ENCODE results near the gene SMURF2.

SMURF2 gene

DNA sequence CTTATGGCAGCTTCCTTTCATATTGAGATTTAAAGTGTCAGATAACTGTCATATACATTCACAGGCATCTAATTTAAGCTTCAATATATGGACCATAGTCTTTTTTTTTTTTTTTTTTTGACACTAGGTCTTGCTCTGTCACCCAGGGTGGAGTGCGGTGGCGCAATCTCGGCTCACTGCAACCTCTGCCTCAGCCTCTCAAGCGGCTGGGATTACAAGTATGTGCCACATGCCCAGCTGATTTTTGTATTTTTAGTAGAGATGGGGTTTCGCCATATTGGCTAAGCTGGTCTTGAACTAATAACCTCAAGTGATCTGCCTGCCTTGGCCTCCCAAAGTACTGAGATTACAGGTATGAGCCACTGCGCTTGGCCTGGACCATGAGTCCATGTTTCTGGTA is 141.7 kb downstream of the SMURF2 start:
- DNase-seq (ENCODE audit: low read depth in 1 of 2, low spot score in 1 of 2) = no peak
- in situ Hi-C loops (cut with HindIII; ENCODE audit: low pct_unique_long_range_greater_than_20kb, low sequenced_read_pairs) = no loop called here
- TF ChIP-seq JUND (IDR thresholded peaks at IDR 0.05; ENCODE audit: low read depth) = no peak

DNA sequence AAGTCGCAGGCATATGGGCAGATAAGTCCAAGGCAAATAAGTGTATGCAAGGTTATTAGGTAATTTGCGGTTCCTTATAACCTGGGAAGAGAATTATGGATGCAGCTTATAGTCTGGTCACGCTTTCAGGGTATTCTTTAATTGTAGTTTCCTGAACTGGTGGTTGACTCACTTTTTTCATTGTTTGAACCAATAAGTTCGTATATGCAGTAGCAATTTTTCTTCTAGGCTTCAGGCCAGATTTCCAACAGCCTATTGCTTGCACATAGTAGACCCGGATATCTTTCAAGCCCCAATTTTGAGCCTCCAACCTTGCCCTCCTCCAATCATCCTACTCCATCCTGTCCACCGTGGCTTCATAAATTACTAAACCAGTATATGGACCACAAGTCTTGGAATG is 142.5 kb downstream of the SMURF2 start:
- in situ Hi-C loops (cut with HindIII; ENCODE audit: low pct_unique_long_range_greater_than_20kb, low sequenced_read_pairs) = no loop called here
- no peak for TF ChIP-seq JUND (IDR thresholded peaks at IDR 0.05; ENCODE audit: low read depth)

GRCh38 chr17:64515829-64516228 is 146.3 kb downstream of the SMURF2 start:
- in situ Hi-C loops (cut with HindIII; ENCODE audit: low pct_unique_long_range_greater_than_20kb, low sequenced_read_pairs) = no loop called here
- TF ChIP-seq JUND (IDR thresholded peaks at IDR 0.05; ENCODE audit: low read depth) = no peak
- DNase-seq (ENCODE audit: low read depth in 1 of 2, low spot score in 1 of 2) = no peak

More for the DNA sequence above, 142.5 kb downstream of the SMURF2 start:
- DNase-seq (ENCODE audit: low read depth in 1 of 2, low spot score in 1 of 2) = no peak

DNA sequence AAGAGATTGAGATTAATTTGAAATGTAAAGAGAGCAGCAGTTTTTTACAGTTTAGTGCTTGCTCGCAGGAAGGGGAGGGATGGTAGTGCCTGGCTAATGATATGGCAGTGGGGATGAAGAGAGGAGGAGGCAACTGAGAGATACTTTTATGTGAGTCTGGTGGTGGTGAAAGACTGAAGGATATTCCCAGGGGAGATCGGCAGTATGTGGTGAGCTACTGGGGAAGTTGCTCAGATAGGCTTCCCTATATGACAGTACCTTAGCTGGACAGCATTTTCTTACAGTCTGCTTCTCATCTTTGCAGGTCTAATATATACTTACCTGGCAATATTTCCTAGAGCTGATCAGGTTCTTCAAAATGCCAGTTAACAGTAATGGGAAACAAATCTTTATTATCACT is 146.7 kb downstream of the SMURF2 start:
- in situ Hi-C loops (cut with HindIII; ENCODE audit: low pct_unique_long_range_greater_than_20kb, low sequenced_read_pairs) = no loop called here
- no peak for TF ChIP-seq JUND (IDR thresholded peaks at IDR 0.05; ENCODE audit: low read depth)
- no peak for DNase-seq (ENCODE audit: low read depth in 1 of 2, low spot score in 1 of 2)

DNA sequence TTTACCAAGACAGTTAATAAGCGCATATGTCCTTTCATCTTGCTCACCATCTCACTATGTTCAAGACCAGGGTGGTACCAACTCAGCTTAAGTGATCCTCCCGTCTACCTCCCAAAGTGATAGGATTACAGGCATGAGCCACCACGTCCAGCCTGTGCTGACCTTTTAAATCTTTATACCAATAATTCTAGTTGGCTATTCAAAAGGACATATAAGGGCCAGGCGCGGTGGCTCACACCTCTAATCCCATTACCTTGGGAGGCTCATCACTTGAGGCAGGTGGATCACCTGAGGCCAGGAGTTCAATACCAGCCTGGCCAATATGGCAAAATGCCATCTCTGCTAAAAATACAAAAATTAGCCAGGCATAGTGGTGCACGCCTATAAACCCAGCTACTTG is 152.9 kb downstream of the SMURF2 start:
- in situ Hi-C loops (cut with HindIII; ENCODE audit: low pct_unique_long_range_greater_than_20kb, low sequenced_read_pairs) = no loop called here

GRCh38 chr17:64508683-64509082 is 153.4 kb downstream of the SMURF2 start:
- in situ Hi-C loops (cut with HindIII; ENCODE audit: low pct_unique_long_range_greater_than_20kb, low sequenced_read_pairs) = no loop called here
- DNase-seq (ENCODE audit: low read depth in 1 of 2, low spot score in 1 of 2) = no peak
- TF ChIP-seq JUND (IDR thresholded peaks at IDR 0.05; ENCODE audit: low read depth) = no peak

More for the DNA sequence above, 152.9 kb downstream of the SMURF2 start:
- TF ChIP-seq JUND (IDR thresholded peaks at IDR 0.05; ENCODE audit: low read depth) = no peak
- no peak for DNase-seq (ENCODE audit: low read depth in 1 of 2, low spot score in 1 of 2)

GRCh38 chr17:64507413-64507782 is 154.7 kb downstream of the SMURF2 start:
- no peak for TF ChIP-seq JUND (IDR thresholded peaks at IDR 0.05; ENCODE audit: low read depth)
- in situ Hi-C loops (cut with HindIII; ENCODE audit: low pct_unique_long_range_greater_than_20kb, low sequenced_read_pairs) = no loop called here
- DNase-seq (ENCODE audit: low read depth in 1 of 2, low spot score in 1 of 2) = peak; percentile 64 to 86

DNA sequence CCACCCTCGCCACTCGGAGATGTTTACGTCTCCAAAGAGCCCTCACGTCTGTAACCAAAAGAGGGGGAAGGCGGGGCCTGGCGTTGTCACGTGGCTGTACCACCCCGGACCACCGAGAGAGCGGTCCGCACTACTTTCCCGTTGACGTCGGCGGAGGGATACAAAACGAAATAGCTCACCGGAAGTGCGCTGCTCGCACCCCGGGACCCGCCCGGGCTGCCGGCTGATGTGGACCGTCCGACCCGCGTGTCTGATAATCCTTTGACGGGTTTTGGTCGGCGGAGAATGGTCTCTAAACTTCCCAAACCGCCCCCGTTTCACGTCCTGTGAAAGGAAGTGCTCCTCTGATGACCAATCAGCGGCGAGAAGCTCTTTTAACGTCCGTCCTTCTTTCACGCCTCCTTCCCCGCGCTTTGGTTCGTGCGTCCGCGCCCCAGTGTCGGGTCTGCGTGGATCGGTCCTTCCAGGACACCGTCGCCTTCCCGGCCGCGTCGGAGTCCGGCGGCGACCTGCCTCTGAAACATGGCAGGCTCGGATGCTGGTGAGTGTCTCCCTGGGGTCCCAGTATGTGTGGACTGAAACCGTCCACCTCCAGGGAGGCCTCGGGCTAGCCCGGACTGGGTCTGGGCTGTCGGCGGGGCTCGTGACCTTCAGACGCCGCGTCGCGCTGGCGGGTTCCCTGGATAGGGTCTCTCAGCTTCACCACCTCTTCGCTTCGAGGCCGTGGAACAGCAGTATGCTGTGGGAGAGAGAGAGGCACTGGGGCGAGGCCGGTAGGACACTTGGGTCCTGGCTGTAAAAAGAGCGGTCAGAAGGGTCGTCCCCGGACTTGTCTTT is 155.3 kb downstream of the SMURF2 start, which contains the start of gene CEP95:
TSS of gene CEP95 (plus strand) at position 402 of the 837 bp plus-strand sequence. CDS start at position 523, 121 bp downstream.
- in situ Hi-C loops (cut with HindIII; ENCODE audit: low pct_unique_long_range_greater_than_20kb, low sequenced_read_pairs) = no loop called here
- peak; percentile 82 to 98 for DNase-seq (ENCODE audit: low read depth in 1 of 2, low spot score in 1 of 2)
- TF ChIP-seq JUND (IDR thresholded peaks at IDR 0.05; ENCODE audit: low read depth) = no peak

DNA sequence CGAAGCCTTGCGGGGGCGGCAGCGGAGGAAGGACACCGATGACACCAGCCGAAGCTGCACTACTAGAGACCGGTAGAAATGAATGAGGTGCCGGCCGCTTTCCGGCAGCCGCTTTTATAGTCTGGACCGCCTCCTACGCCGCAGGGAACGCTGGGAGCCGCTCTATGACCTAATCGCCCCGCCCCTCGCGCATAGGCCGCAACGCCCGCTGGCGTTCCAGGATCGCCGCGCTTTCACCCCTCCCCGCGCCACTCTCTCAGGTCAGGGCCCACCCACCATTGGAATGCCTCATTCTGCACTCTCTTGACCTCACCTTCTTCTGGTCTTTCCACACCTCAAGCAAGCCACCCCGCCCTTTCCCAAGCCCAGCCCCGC is 155.9 kb downstream of the SMURF2 start, which contains the start of gene DDX5:
TSS of gene DDX5 (minus strand) at position 89 of the 375 bp plus-strand sequence. CDS start 170 bp downstream, outside the sequence.
- in situ Hi-C loops (cut with HindIII; ENCODE audit: low pct_unique_long_range_greater_than_20kb, low sequenced_read_pairs) = no loop called here
- TF ChIP-seq JUND (IDR thresholded peaks at IDR 0.05; ENCODE audit: low read depth) = no peak
- peak; percentile 92 to 100 for DNase-seq (ENCODE audit: low read depth in 1 of 2, low spot score in 1 of 2)

- no peak for TF ChIP-seq JUND (IDR thresholded peaks at IDR 0.05; ENCODE audit: low read depth)
- peak; percentile 78 to 96 for DNase-seq (ENCODE audit: low read depth in 1 of 2, low spot score in 1 of 2)
- in situ Hi-C loops (cut with HindIII; ENCODE audit: low pct_unique_long_range_greater_than_20kb, low sequenced_read_pairs) = no loop called here
Measured at GRCh38 chr17:64505340-64506200, 156.5 kb downstream of the SMURF2 start.

GRCh38 chr17:64504769-64505339 is 157.3 kb downstream of the SMURF2 start:
- DNase-seq (ENCODE audit: low read depth in 1 of 2, low spot score in 1 of 2) = no peak
- TF ChIP-seq JUND (IDR thresholded peaks at IDR 0.05; ENCODE audit: low read depth) = no peak
- in situ Hi-C loops (cut with HindIII; ENCODE audit: low pct_unique_long_range_greater_than_20kb, low sequenced_read_pairs) = no loop called here

All from T47D (cell line).